ENCODE data around the gene NPHP4. TPM values are rescaled to one million over a fixed set of nuclear protein-coding genes. Genes with fewer than 3 reads are reported as not detected.

Gene NPHP4
- total RNA-seq, 8 experiments from 2014 or later: 4.5 to 20.2 (median 11.0) TPM

- Histone ChIP-seq H3K4me3 (no peak overlapping the region), H3K27ac (no peak overlapping the region), H3K4me1 (replicated peaks in 1 of 2) (peaks cover 13 to 37% of the 10 kb centered on the region in 2 donors)
- ATAC-seq (replicated peaks in 6 of 8): no peak
- in situ Hi-C loops (cut with MboI; ENCODE audit: low pct_unique_long_range_greater_than_20kb in 2 of 9, low sequenced_read_pairs in 9 of 9, unreplicated experiment in 9 of 9): no loop called here
- WGBS, 10 experiments: 58 to 83% (median 67%) methylated on average over 3 to 7 of the region's 8 CpGs; no CpG with 5 or more reads in 4 of the 10 experiments
Observed at GRCh38 chr1:5835179-5835562, 157.1 kb downstream of the NPHP4 start.

- in situ Hi-C loops (cut with MboI; ENCODE audit: low pct_unique_long_range_greater_than_20kb in 2 of 9, low sequenced_read_pairs in 9 of 9, unreplicated experiment in 9 of 9): no loop called here
- 10 to 82% (median 77%) methylated on average over 1 to 10 of the region's 32 CpGs; no CpG with 5 or more reads in 2 of the 10 experiments for WGBS, 10 experiments
Observed at GRCh38 chr1:5834477-5835178, 157.6 kb downstream of the NPHP4 start.

GRCh38 chr1:5833911-5834310 is 158.3 kb downstream of the NPHP4 start:
- peaks cover under 1 to 24% of the 10 kb centered on the region in 2 donors for H3K4me1 ChIP-seq (replicated peaks in 1 of 2)
- in situ Hi-C loops (cut with MboI; ENCODE audit: low pct_unique_long_range_greater_than_20kb in 2 of 9, low sequenced_read_pairs in 9 of 9, unreplicated experiment in 9 of 9): no loop called here
- no peak for ATAC-seq (replicated peaks in 6 of 8)
- no peak overlapping the region for H3K27ac ChIP-seq
- H3K4me3 ChIP-seq: no peak overlapping the region
- WGBS, 10 experiments: 70 to 90% (median 83%) methylated on average over 2 to 6 of the region's 14 CpGs; no CpG with 5 or more reads in 7 of the 10 experiments

More at GRCh38 chr1:5834477-5835178, 157.6 kb downstream of the NPHP4 start:
- Histone ChIP-seq H3K4me1 (replicated peaks in 1 of 2) (peaks cover 8 to 32% of the 10 kb centered on the region in 2 donors), H3K4me3 (no peak overlapping the region), H3K27ac (no peak overlapping the region)
- no peak for ATAC-seq (replicated peaks in 6 of 8)

- in situ Hi-C loops (cut with MboI; ENCODE audit: low pct_unique_long_range_greater_than_20kb in 2 of 9, low sequenced_read_pairs in 9 of 9, unreplicated experiment in 9 of 9): no loop called here
- H3K4me3 ChIP-seq: no peak overlapping the region
- no peak overlapping the region for H3K27ac ChIP-seq
- peaks cover 0 to 17% of the 10 kb centered on the region in 2 donors for H3K4me1 ChIP-seq (replicated peaks in 1 of 2)
- ATAC-seq (replicated peaks in 6 of 8): no peak
- WGBS, 10 experiments: 52 to 91% (median 86%) methylated on average over 4 to 23 of the region's 40 CpGs; no CpG with 5 or more reads in 2 of the 10 experiments
Observed at GRCh38 chr1:5832916-5833895, 159.0 kb downstream of the NPHP4 start.

GRCh38 chr1:5831600-5832335 is 160.5 kb downstream of the NPHP4 start:
- no peak for ATAC-seq (replicated peaks in 6 of 8)
- Histone ChIP-seq H3K27ac (no peak overlapping the region), H3K4me3 (no peak overlapping the region), H3K4me1 (replicated peaks in 1 of 2) (peaks cover 0 to 10% of the 10 kb centered on the region in 2 donors)
- in situ Hi-C loops (cut with MboI; ENCODE audit: low pct_unique_long_range_greater_than_20kb in 2 of 9, low sequenced_read_pairs in 9 of 9, unreplicated experiment in 9 of 9): no loop called here
- WGBS, 10 experiments: 12 to 80% (median 44%) methylated on average over 2 to 10 of the region's 10 CpGs; no CpG with 5 or more reads in 6 of the 10 experiments

GRCh38 chr1:5830771-5831599 is 161.2 kb downstream of the NPHP4 start:
- Histone ChIP-seq H3K4me3 (no peak overlapping the region), H3K4me1 (replicated peaks in 1 of 2) (peaks cover 0 to 5% of the 10 kb centered on the region in 2 donors), H3K27ac (no peak overlapping the region)
- ATAC-seq (replicated peaks in 6 of 8): peak in 7 of 8 experiments; percentile 35 to 82 (median 67)
- in situ Hi-C loops (cut with MboI; ENCODE audit: low pct_unique_long_range_greater_than_20kb in 2 of 9, low sequenced_read_pairs in 9 of 9, unreplicated experiment in 9 of 9): no loop called here
- WGBS, 10 experiments: 0 to 93% (median 77%) methylated on average over 1 to 11 of the region's 26 CpGs; no CpG with 5 or more reads in 2 of the 10 experiments

GRCh38 chr1:5829414-5829813 is 162.8 kb downstream of the NPHP4 start:
- WGBS, 10 experiments: 36 to 95% (median 73%) methylated on average over 1 to 3 of the region's 3 CpGs; no CpG with 5 or more reads in 3 of the 10 experiments

GRCh38 chr1:5828308-5828935 is 163.8 kb downstream of the NPHP4 start:
- H3K27ac ChIP-seq: no peak overlapping the region
- ATAC-seq (replicated peaks in 6 of 8): no peak
- 35 to 73% (median 67%) methylated on average over 2 to 9 of the region's 11 CpGs; no CpG with 5 or more reads in 5 of the 10 experiments for WGBS, 10 experiments
- H3K4me1 ChIP-seq (replicated peaks in 1 of 2): peaks cover 0 to 5% of the 10 kb centered on the region in 2 donors
- in situ Hi-C loops (cut with MboI; ENCODE audit: low pct_unique_long_range_greater_than_20kb in 2 of 9, low sequenced_read_pairs in 9 of 9, unreplicated experiment in 9 of 9): no loop called here
- no peak overlapping the region for H3K4me3 ChIP-seq

More at GRCh38 chr1:5829414-5829813, 162.8 kb downstream of the NPHP4 start:
- Histone ChIP-seq H3K27ac (no peak overlapping the region), H3K4me1 (replicated peaks in 1 of 2) (peaks cover 0 to 5% of the 10 kb centered on the region in 2 donors), H3K4me3 (no peak overlapping the region)
- in situ Hi-C loops (cut with MboI; ENCODE audit: low pct_unique_long_range_greater_than_20kb in 2 of 9, low sequenced_read_pairs in 9 of 9, unreplicated experiment in 9 of 9): no loop called here
- ATAC-seq (replicated peaks in 6 of 8): no peak

GRCh38 chr1:5827516-5827915 is 164.7 kb downstream of the NPHP4 start:
- Histone ChIP-seq H3K27ac (no peak overlapping the region), H3K4me3 (no peak overlapping the region), H3K4me1 (replicated peaks in 1 of 2) (peaks cover 0 to 3% of the 10 kb centered on the region in 2 donors)
- WGBS, 10 experiments: 0 to 91% (median 80%) methylated on average over 1 to 9 of the region's 9 CpGs; no CpG with 5 or more reads in 4 of the 10 experiments
- in situ Hi-C loops (cut with MboI; ENCODE audit: low pct_unique_long_range_greater_than_20kb in 2 of 9, low sequenced_read_pairs in 9 of 9, unreplicated experiment in 9 of 9): no loop called here
- no peak for ATAC-seq (replicated peaks in 6 of 8)

- no peak overlapping the region for H3K27ac ChIP-seq
Observed at GRCh38 chr1:5826601-5827000, 165.6 kb downstream of the NPHP4 start.

GRCh38 chr1:5822726-5823125 is 169.5 kb downstream of the NPHP4 start:
- no peak for ATAC-seq (replicated peaks in 6 of 8)
- in situ Hi-C loops (cut with MboI; ENCODE audit: low pct_unique_long_range_greater_than_20kb in 2 of 9, low sequenced_read_pairs in 9 of 9, unreplicated experiment in 9 of 9): no loop called here
- 10 to 96% (median 84%) methylated on average over 3 to 12 of the region's 16 CpGs; no CpG with 5 or more reads in 5 of the 10 experiments for WGBS, 10 experiments

More at GRCh38 chr1:5826601-5827000, 165.6 kb downstream of the NPHP4 start:
- in situ Hi-C loops (cut with MboI; ENCODE audit: low pct_unique_long_range_greater_than_20kb in 2 of 9, low sequenced_read_pairs in 9 of 9, unreplicated experiment in 9 of 9): no loop called here
- H3K4me3 ChIP-seq: no peak overlapping the region
- no peak for ATAC-seq (replicated peaks in 6 of 8)
- WGBS, 10 experiments: 0 to 71% (median 47%) methylated on average over 1 to 10 of the region's 13 CpGs; no CpG with 5 or more reads in 1 of the 10 experiments
- no peaks in the 10 kb centered on the region for H3K4me1 ChIP-seq (replicated peaks in 1 of 2)

More at GRCh38 chr1:5822726-5823125, 169.5 kb downstream of the NPHP4 start:
- no peak overlapping the region for H3K27ac ChIP-seq
- H3K4me3 ChIP-seq: no peak overlapping the region
- no peaks in the 10 kb centered on the region for H3K4me1 ChIP-seq (replicated peaks in 1 of 2)
